ENCODE measurements around the gene GAGE12J.

DNA sequence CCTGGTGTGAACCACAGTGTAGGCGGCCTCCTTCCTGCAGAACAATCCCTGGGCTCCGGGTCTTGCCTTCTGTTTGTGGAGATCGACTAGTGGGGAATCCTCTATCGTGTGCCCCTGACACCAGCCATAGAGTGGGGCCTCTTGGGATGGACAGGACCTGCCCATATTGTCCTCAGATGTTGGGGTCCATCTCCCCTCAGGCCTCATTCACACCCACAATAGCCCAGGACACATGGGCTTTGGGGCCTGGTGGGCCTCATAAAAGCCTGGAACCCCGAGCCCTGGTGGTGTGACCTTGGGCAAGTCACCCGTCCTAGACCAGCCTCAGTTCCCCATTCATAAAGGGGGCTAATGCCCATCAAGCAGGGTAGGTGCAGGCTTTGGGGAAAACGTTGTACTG is 31.6 kb upstream of the GAGE12J start:
- TF ChIP-seq, protein P1, sequence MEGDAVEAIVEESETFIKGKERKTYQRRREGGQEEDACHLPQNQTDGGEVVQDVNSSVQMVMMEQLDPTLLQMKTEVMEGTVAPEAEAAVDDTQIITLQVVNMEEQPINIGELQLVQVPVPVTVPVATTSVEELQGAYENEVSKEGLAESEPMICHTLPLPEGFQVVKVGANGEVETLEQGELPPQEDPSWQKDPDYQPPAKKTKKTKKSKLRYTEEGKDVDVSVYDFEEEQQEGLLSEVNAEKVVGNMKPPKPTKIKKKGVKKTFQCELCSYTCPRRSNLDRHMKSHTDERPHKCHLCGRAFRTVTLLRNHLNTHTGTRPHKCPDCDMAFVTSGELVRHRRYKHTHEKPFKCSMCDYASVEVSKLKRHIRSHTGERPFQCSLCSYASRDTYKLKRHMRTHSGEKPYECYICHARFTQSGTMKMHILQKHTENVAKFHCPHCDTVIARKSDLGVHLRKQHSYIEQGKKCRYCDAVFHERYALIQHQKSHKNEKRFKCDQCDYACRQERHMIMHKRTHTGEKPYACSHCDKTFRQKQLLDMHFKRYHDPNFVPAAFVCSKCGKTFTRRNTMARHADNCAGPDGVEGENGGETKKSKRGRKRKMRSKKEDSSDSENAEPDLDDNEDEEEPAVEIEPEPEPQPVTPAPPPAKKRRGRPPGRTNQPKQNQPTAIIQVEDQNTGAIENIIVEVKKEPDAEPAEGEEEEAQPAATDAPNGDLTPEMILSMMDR (IDR thresholded peaks at IDR 0.05): no peak
- TF ChIP-seq POLR2A (IDR thresholded peaks at IDR 0.05): no peak

Data from uterus (tissue), 2 donors.